Stomach (tissue), 4 donors: Measurements from ENCODE around the gene NAV2.

ENCODE experiments used
- EP300 ChIP-seq: sonication (generic); formaldehyde crosslinking; IDR thresholded peaks from one replicate; pipeline ENCODE4 v1.6.1; 2017; ENCODE audit warnings: antibody characterized with exemption
- POLR2A ChIP-seq, 4 donors: fragments of 450-650 bp; IDR thresholded peaks; one replicate each; pipeline ENCODE4 v1.6.1; 2016; ENCODE audit warnings: antibody characterized with exemption in 4 of 4, control low read depth in 2 of 4, mild to moderate bottlenecking in 1 of 4, moderate library complexity in 1 of 4
- POLR2AphosphoS5 ChIP-seq, 3 donors: sonication (generic); formaldehyde crosslinking; IDR thresholded peaks; one replicate each; pipeline ENCODE4 v1.6.1; 2016; ENCODE audit warnings: antibody characterized with exemption in 3 of 3
- TF ChIP-seq, protein P1 (sequence below), 7 experiments: fragments of 450-650 bp in 4 of 7; fragments of 200-600 bp in 3 of 7; sonication (generic) in 3 of 7; IDR thresholded peaks; one replicate each; pipeline ENCODE4 v1.5.1; 2016 to 2019; ENCODE audit warnings: antibody characterized with exemption in 7 of 7, control low read depth in 2 of 7, mild to moderate bottlenecking in 1 of 7

GRCh38 chr11:20161230-20161918 is 448.7 kb downstream of the NAV2 start:
- no peak for TF ChIP-seq POLR2A (IDR thresholded peaks at IDR 0.05)
- TF ChIP-seq, protein P1, sequence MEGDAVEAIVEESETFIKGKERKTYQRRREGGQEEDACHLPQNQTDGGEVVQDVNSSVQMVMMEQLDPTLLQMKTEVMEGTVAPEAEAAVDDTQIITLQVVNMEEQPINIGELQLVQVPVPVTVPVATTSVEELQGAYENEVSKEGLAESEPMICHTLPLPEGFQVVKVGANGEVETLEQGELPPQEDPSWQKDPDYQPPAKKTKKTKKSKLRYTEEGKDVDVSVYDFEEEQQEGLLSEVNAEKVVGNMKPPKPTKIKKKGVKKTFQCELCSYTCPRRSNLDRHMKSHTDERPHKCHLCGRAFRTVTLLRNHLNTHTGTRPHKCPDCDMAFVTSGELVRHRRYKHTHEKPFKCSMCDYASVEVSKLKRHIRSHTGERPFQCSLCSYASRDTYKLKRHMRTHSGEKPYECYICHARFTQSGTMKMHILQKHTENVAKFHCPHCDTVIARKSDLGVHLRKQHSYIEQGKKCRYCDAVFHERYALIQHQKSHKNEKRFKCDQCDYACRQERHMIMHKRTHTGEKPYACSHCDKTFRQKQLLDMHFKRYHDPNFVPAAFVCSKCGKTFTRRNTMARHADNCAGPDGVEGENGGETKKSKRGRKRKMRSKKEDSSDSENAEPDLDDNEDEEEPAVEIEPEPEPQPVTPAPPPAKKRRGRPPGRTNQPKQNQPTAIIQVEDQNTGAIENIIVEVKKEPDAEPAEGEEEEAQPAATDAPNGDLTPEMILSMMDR (IDR thresholded peaks at IDR 0.05) = no peak
- TF ChIP-seq POLR2AphosphoS5 (IDR thresholded peaks at IDR 0.05) = no peak
- no peak for TF ChIP-seq EP300
